ENCODE results near the gene TNN. TPM values are rescaled to one million over a fixed set of nuclear protein-coding genes. Genes with fewer than 3 reads are reported as not detected.

TNN gene
- total RNA-seq, 6 experiments from 2014 or later = 0.18 to 0.67 (median 0.41) TPM

DNA sequence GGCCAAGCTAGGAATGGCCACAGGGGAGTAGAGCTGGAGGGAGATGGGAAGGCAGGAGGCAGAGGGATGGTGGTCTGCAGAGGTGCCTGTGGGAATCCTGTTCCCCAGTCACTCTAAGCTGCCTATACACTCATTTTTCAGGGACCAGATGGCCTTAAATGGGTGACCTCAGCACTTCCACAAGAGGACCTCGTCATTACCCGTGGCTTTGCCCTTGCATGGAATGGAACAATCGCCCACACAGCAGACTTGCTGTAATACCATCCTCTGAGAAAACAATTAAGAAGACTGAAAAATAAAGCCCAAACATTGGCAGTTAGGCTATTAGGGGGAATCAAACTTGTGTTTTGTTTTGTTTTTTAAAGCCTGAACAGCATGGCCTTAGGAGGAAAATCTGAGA, 12.9 kb upstream of the TNN start:
- Histone ChIP-seq H3K36me3 (no peaks in the 10 kb centered on the region), H3K4me1 (no peaks in the 10 kb centered on the region), H3K4me3 (no peak overlapping the region), H3K27ac (no peak overlapping the region), H3K9me3 (no peaks in the 10 kb centered on the region), H3K27me3 (no peaks in the 10 kb centered on the region)
- ATAC-seq = no peak
- TF ChIP-seq, protein P1, sequence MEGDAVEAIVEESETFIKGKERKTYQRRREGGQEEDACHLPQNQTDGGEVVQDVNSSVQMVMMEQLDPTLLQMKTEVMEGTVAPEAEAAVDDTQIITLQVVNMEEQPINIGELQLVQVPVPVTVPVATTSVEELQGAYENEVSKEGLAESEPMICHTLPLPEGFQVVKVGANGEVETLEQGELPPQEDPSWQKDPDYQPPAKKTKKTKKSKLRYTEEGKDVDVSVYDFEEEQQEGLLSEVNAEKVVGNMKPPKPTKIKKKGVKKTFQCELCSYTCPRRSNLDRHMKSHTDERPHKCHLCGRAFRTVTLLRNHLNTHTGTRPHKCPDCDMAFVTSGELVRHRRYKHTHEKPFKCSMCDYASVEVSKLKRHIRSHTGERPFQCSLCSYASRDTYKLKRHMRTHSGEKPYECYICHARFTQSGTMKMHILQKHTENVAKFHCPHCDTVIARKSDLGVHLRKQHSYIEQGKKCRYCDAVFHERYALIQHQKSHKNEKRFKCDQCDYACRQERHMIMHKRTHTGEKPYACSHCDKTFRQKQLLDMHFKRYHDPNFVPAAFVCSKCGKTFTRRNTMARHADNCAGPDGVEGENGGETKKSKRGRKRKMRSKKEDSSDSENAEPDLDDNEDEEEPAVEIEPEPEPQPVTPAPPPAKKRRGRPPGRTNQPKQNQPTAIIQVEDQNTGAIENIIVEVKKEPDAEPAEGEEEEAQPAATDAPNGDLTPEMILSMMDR (IDR thresholded peaks at IDR 0.05) = no peak
- no peak for TF ChIP-seq POLR2A (IDR thresholded peaks at IDR 0.05)
- DNase-seq = no peak
- 86% methylated on average over 3 of the region's 3 CpGs for WGBS (ENCODE audit: insufficient coverage, low coverage, low lambda C conversion rate, missing lambda C conversion rate)
- intact Hi-C loops (cut with DNase I) = no loop called here

GRCh38 chr1:175062339-175062738, 5.3 kb upstream of the TNN start:
- 60% methylated on average over 1 of the region's 1 CpG for WGBS (ENCODE audit: insufficient coverage, low coverage, low lambda C conversion rate, missing lambda C conversion rate)
- TF ChIP-seq POLR2A (IDR thresholded peaks at IDR 0.05) = no peak
- TF ChIP-seq, protein P1 (IDR thresholded peaks at IDR 0.05) = no peak
- intact Hi-C loops (cut with DNase I) = no loop called here
- no peak for ATAC-seq
- Histone ChIP-seq H3K27me3 (no peaks in the 10 kb centered on the region), H3K4me3 (no peak overlapping the region), H3K36me3 (no peaks in the 10 kb centered on the region), H3K9me3 (no peaks in the 10 kb centered on the region), H3K4me1 (no peaks in the 10 kb centered on the region), H3K27ac (no peak overlapping the region)
- no peak for DNase-seq

- WGBS (ENCODE audit: insufficient coverage, low coverage, low lambda C conversion rate, missing lambda C conversion rate) = 29% methylated on average over 2 of the region's 2 CpGs
- no peak for ATAC-seq
- H3K4me1 ChIP-seq = no peaks in the 10 kb centered on the region
Observed at GRCh38 chr1:175062858-175063257, 4.8 kb upstream of the TNN start.

GRCh38 chr1:175070818-175071217, 3.2 kb downstream of the TNN start:
- Histone ChIP-seq H3K4me1 (no peaks in the 10 kb centered on the region), H3K27me3 (no peaks in the 10 kb centered on the region), H3K9me3 (no peaks in the 10 kb centered on the region), H3K4me3 (no peak overlapping the region), H3K27ac (no peak overlapping the region), H3K36me3 (no peaks in the 10 kb centered on the region)
- intact Hi-C loops (cut with DNase I) = no loop called here
- ATAC-seq (no peak), DNase-seq (no peak)
- no peak for TF ChIP-seq POLR2A (IDR thresholded peaks at IDR 0.05)
- TF ChIP-seq, protein P1 (IDR thresholded peaks at IDR 0.05) = no peak

More at GRCh38 chr1:175062858-175063257, 4.8 kb upstream of the TNN start:
- H3K9me3 ChIP-seq = no peaks in the 10 kb centered on the region
- TF ChIP-seq, protein P1 (IDR thresholded peaks at IDR 0.05) = no peak
- no peak for TF ChIP-seq POLR2A (IDR thresholded peaks at IDR 0.05)
- no peaks in the 10 kb centered on the region for H3K36me3 ChIP-seq
- DNase-seq = no peak
- H3K4me3 ChIP-seq = no peak overlapping the region
- intact Hi-C loops (cut with DNase I) = no loop called here
- no peaks in the 10 kb centered on the region for H3K27me3 ChIP-seq
- no peak overlapping the region for H3K27ac ChIP-seq

GRCh38 chr1:175071276-175071943, 3.8 kb downstream of the TNN start:
- no peaks in the 10 kb centered on the region for H3K27me3 ChIP-seq
- H3K4me1 ChIP-seq = no peaks in the 10 kb centered on the region
- no peak overlapping the region for H3K27ac ChIP-seq
- intact Hi-C loops (cut with DNase I) = no loop called here
- no peaks in the 10 kb centered on the region for H3K36me3 ChIP-seq
- no peak for DNase-seq
- H3K4me3 ChIP-seq = no peak overlapping the region
- no peak for ATAC-seq
- no peaks in the 10 kb centered on the region for H3K9me3 ChIP-seq
- 59% methylated on average over 3 of the region's 3 CpGs for WGBS (ENCODE audit: insufficient coverage, low coverage, low lambda C conversion rate, missing lambda C conversion rate)
- TF ChIP-seq, protein P1 (IDR thresholded peaks at IDR 0.05) = no peak
- TF ChIP-seq POLR2A (IDR thresholded peaks at IDR 0.05) = no peak
